ENCODE measurements around the gene GPR84. TPM values are rescaled to one million over a fixed set of nuclear protein-coding genes. Genes with fewer than 3 reads are reported as not detected.

GPR84 gene
- total and polyA plus RNA-seq, 2 experiments from 2014 or later = not detected

DNA sequence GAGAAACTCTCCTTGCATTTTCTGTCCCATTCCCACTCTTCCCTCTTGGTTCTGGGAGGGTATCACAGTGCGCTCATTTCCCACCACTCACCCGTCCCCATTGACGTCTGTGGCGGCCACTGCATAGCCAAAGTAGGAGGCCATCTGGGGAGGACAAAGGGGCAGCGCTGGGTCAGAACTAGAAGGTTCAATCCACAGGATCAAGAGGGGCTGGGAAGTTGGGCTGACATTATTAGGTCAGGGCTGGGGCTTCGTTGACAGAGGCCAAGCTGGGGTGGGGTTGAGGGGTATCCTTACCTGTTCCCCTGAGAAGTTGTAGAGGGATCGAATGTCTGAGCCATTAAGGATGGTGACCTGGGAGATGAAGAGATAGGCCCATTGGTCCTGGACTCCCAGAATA, 41.3 kb upstream of the GPR84 start:
- no peak for TF ChIP-seq ZNF331 (CRISPR knock-in tag; IDR thresholded peaks at IDR 0.05; ENCODE audit: low read depth)
- no peak for TF ChIP-seq ZNF462 (CRISPR knock-in tag; IDR thresholded peaks at IDR 0.05)
- no peak for TF ChIP-seq CREB1 (CRISPR knock-in tag; IDR thresholded peaks at IDR 0.05; ENCODE audit: low read depth)
- no peak for TF ChIP-seq STAT1 (IDR thresholded peaks at IDR 0.05; ENCODE audit: unreplicated experiment)
- Histone ChIP-seq H3K4me1 (ENCODE audit: insufficient read depth) (no peaks in the 10 kb centered on the region), H3K27ac (ENCODE audit: low read depth) (no peak overlapping the region), H3F3A (replicated peaks; ENCODE audit: low read depth) (no peaks in the 10 kb centered on the region), H3K4me3 (no peak overlapping the region), H3K36me3 (ENCODE audit: insufficient read depth) (no peaks in the 10 kb centered on the region; the same call in 1 of the 2 replicates), H3K79me2 (replicated peaks; ENCODE audit: insufficient read depth) (no peaks in the 10 kb centered on the region), H3K27me3 (ENCODE audit: insufficient read depth) (no peaks in the 10 kb centered on the region), H4K20me1 (replicated peaks; ENCODE audit: insufficient read depth) (no peaks in the 10 kb centered on the region), H3K4me2 (no peak overlapping the region), H2AFZ (no peak overlapping the region), H3K9me2 (ENCODE audit: insufficient read depth) (no peaks in the 10 kb centered on the region)
- no peak overlapping the region for H3K4me3 Mint-ChIP-seq
- H3K9me3 Mint-ChIP-seq = no peaks in the 10 kb centered on the region
- ATAC-seq (no peak), DNase-seq (ENCODE audit: low spot score) (no peak)
- H3K27ac Mint-ChIP-seq = no peak overlapping the region
- peaks cover 6% of the 10 kb centered on the region; the same call in 2 of the 3 replicates for H3K4me1 Mint-ChIP-seq
- peaks cover 51% of the 10 kb centered on the region for H3K36me3 Mint-ChIP-seq (ENCODE audit: low read depth)
- H3K27me3 Mint-ChIP-seq (ENCODE audit: insufficient read depth, low read depth, poor library complexity) = peaks cover 8% of the 10 kb centered on the region

DNA sequence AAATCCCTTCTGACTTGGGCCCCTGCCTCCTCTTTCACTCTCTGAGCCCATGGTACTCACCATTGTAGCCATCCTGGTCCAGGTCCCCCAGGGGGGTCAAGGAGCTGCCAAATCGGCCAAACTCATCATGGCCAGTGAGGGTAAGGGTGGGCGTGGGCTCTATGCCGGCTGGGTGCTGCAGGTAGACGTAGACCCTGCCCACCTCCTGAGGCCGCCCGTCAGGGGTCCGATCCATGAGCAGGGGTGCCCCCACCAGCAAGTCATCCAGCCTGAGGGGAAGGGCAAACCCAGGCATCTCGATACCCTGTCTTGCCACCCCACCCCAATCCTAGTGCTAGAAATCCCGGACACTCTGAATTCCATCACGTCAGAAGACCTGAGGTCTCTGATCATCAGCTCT, 40.8 kb upstream of the GPR84 start:
- Histone ChIP-seq H3K27me3 (ENCODE audit: insufficient read depth) (no peaks in the 10 kb centered on the region), H3K9me2 (ENCODE audit: insufficient read depth) (no peaks in the 10 kb centered on the region), H3K79me2 (replicated peaks; ENCODE audit: insufficient read depth) (no peaks in the 10 kb centered on the region), H3K27ac (ENCODE audit: low read depth) (no peak overlapping the region), H3F3A (replicated peaks; ENCODE audit: low read depth) (no peaks in the 10 kb centered on the region), H3K4me2 (no peak overlapping the region), H3K36me3 (ENCODE audit: insufficient read depth) (no peaks in the 10 kb centered on the region; the same call in 1 of the 2 replicates), H3K4me3 (no peak overlapping the region), H4K20me1 (replicated peaks; ENCODE audit: insufficient read depth) (no peaks in the 10 kb centered on the region), H3K4me1 (ENCODE audit: insufficient read depth) (no peaks in the 10 kb centered on the region), H2AFZ (no peak overlapping the region)
- ATAC-seq = no peak
- Mint-ChIP-seq H3K27ac (no peak overlapping the region), H3K9me3 (no peaks in the 10 kb centered on the region), H3K36me3 (ENCODE audit: low read depth) (peaks cover 51% of the 10 kb centered on the region), H3K27me3 (ENCODE audit: insufficient read depth, low read depth, poor library complexity) (peaks cover 8% of the 10 kb centered on the region), H3K4me1 (peaks cover 6% of the 10 kb centered on the region; the same call in 2 of the 3 replicates), H3K4me3 (no peak overlapping the region)
- no peak for DNase-seq (ENCODE audit: low spot score)
- TF ChIP-seq POLR2AphosphoS5 (IDR thresholded peaks at IDR 0.05; ENCODE audit: low read depth) (no peak), STAT1 (IDR thresholded peaks at IDR 0.05; ENCODE audit: unreplicated experiment) (no peak), ZNF114 (CRISPR knock-in tag; IDR thresholded peaks at IDR 0.05) (no peak), EZH2 (IDR thresholded peaks at IDR 0.05; ENCODE audit: low read depth, unreplicated experiment) (no peak), CREB1 (CRISPR knock-in tag; IDR thresholded peaks at IDR 0.05; ENCODE audit: low read depth) (no peak), NANOG (IDR thresholded peaks at IDR 0.05; ENCODE audit: borderline replicate concordance) (no peak)
- TF ChIP-seq, protein P1, sequence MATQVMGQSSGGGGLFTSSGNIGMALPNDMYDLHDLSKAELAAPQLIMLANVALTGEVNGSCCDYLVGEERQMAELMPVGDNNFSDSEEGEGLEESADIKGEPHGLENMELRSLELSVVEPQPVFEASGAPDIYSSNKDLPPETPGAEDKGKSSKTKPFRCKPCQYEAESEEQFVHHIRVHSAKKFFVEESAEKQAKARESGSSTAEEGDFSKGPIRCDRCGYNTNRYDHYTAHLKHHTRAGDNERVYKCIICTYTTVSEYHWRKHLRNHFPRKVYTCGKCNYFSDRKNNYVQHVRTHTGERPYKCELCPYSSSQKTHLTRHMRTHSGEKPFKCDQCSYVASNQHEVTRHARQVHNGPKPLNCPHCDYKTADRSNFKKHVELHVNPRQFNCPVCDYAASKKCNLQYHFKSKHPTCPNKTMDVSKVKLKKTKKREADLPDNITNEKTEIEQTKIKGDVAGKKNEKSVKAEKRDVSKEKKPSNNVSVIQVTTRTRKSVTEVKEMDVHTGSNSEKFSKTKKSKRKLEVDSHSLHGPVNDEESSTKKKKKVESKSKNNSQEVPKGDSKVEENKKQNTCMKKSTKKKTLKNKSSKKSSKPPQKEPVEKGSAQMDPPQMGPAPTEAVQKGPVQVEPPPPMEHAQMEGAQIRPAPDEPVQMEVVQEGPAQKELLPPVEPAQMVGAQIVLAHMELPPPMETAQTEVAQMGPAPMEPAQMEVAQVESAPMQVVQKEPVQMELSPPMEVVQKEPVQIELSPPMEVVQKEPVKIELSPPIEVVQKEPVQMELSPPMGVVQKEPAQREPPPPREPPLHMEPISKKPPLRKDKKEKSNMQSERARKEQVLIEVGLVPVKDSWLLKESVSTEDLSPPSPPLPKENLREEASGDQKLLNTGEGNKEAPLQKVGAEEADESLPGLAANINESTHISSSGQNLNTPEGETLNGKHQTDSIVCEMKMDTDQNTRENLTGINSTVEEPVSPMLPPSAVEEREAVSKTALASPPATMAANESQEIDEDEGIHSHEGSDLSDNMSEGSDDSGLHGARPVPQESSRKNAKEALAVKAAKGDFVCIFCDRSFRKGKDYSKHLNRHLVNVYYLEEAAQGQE (IDR thresholded peaks at IDR 0.05; ENCODE audit: unreplicated experiment) = no peak
